Astrocyte (in vitro differentiated cells and primary cell): ENCODE data around the gene TBC1D16. TPM values are rescaled to one million over a fixed set of nuclear protein-coding genes. Genes with fewer than 3 reads are reported as not detected.

Source experiments
- DNase-seq: peaks from one replicate; pipeline ENCODE4 v3.0.0-alpha.2; 2010; ENCODE audit warnings: low read depth
- FAIRE-seq: peaks from 2 replicates; lab custom pipeline; 2011; peaks lifted over from hg19 to GRCh38; lab: Jason Lieb, UNC
- H2AFZ ChIP-seq: 2 replicates; pipeline ENCODE4 v1.6.0; 2012; ENCODE audit warnings: low read depth, low read length, inconsistent platforms
- H3K27ac ChIP-seq: 2 replicates; pipeline ENCODE4 v1.5.1; 2011; ENCODE audit warnings: low read depth, low read length, inconsistent platforms
- H3K27me3 ChIP-seq: 2 replicates; pipeline ENCODE4 v1.6.0; 2011; ENCODE audit warnings: low read length, inconsistent platforms; ENCODE audit not compliant: insufficient read depth
- H3K36me3 ChIP-seq: 2 replicates; pipeline ENCODE4 v1.5.1; 2011; ENCODE audit warnings: low read length, inconsistent platforms; ENCODE audit not compliant: insufficient read depth
- H3K4me1 ChIP-seq: 2 replicates; pipeline ENCODE4 v1.5.1; 2011; ENCODE audit warnings: low read length, inconsistent platforms; ENCODE audit not compliant: insufficient read depth
- H3K4me2 ChIP-seq: 2 replicates; pipeline ENCODE4 v1.6.0; 2012; ENCODE audit warnings: low read length, inconsistent platforms
- H3K4me3 ChIP-seq: 2 replicates; pipeline ENCODE4 v1.5.1; 2011; ENCODE audit warnings: low read depth, mild to moderate bottlenecking, low read length, inconsistent platforms; ENCODE audit not compliant: insufficient read depth
- H3K79me2 ChIP-seq: 2 replicates; pipeline ENCODE4 v1.6.0; 2012; ENCODE audit warnings: mild to moderate bottlenecking, low read length, inconsistent platforms; ENCODE audit not compliant: insufficient read depth
- H3K9ac ChIP-seq: 2 replicates; pipeline ENCODE4 v1.6.0; 2012; ENCODE audit warnings: mild to moderate bottlenecking, low read length, inconsistent platforms
- H3K9me3 ChIP-seq: 2 replicates; pipeline ENCODE4 v1.5.1; 2012; ENCODE audit warnings: low read depth, mild to moderate bottlenecking, low read length, inconsistent platforms; ENCODE audit not compliant: insufficient read depth
- H4K20me1 ChIP-seq: 2 replicates; pipeline ENCODE4 v1.6.0; 2012; ENCODE audit warnings: low read length, inconsistent platforms; ENCODE audit not compliant: insufficient read depth
- H3K27ac Mint-ChIP-seq: one replicate; pipeline ENCODE4 v1.8.0; 2021; ENCODE audit warnings: mild to moderate bottlenecking, mixed read lengths; ENCODE audit not compliant: unreplicated experiment
- H3K27me3 Mint-ChIP-seq: one replicate; pipeline ENCODE4 v1.8.0; 2021; ENCODE audit warnings: low read depth, mixed read lengths; ENCODE audit not compliant: unreplicated experiment
- H3K36me3 Mint-ChIP-seq: one replicate; pipeline ENCODE4 v1.8.0; 2021; ENCODE audit warnings: low read depth, mixed read lengths; ENCODE audit not compliant: unreplicated experiment
- H3K4me1 Mint-ChIP-seq: one replicate; pipeline ENCODE4 v1.8.0; 2021; ENCODE audit warnings: low read depth, mixed read lengths; ENCODE audit not compliant: unreplicated experiment
- H3K4me3 Mint-ChIP-seq: one replicate; pipeline ENCODE4 v1.8.0; 2021; ENCODE audit warnings: mild to moderate bottlenecking, moderate library complexity, mixed read lengths; ENCODE audit not compliant: unreplicated experiment
- H3K9me3 Mint-ChIP-seq: one replicate; pipeline ENCODE4 v1.8.0; 2021; ENCODE audit warnings: mild to moderate bottlenecking, mixed read lengths; ENCODE audit not compliant: unreplicated experiment
- CTCF ChIP-seq: IDR thresholded peaks from 2 replicates; pipeline ENCODE4 v1.5.1; 2011; ENCODE audit warnings: low read depth, mild to moderate bottlenecking, inconsistent platforms, low read length, moderate library complexity; ENCODE audit not compliant: insufficient read depth
- EZH2 ChIP-seq: IDR thresholded peaks from 2 replicates; pipeline ENCODE4 v1.6.1; 2012; ENCODE audit warnings: mild to moderate bottlenecking, low read length, inconsistent platforms; ENCODE audit not compliant: insufficient read depth
- total RNA-seq: library from RNA; stranded (reverse); gene quantifications from 2 replicates; pipeline ENCODE4 v1.2.1, GENCODE V29; 2021

Gene TBC1D16
- total RNA-seq, 1 donor from 2014 or later: 37.6 TPM

- no peak for FAIRE-seq
- no peak overlapping the region for H3K4me2 ChIP-seq
- no peaks in the 10 kb centered on the region for H3K9me3 Mint-ChIP-seq
- no peak overlapping the region for H3K27ac Mint-ChIP-seq
- H3K36me3 ChIP-seq: no peaks in the 10 kb centered on the region
- no peaks in the 10 kb centered on the region for H3K9me3 ChIP-seq
- no peak overlapping the region for H3K27ac ChIP-seq
- peaks cover 7% of the 10 kb centered on the region for H3K4me1 Mint-ChIP-seq
- H4K20me1 ChIP-seq: peaks cover 5% of the 10 kb centered on the region
- no peak for DNase-seq
- TF ChIP-seq CTCF (no peak), EZH2 (no peak)
- no peak overlapping the region for H3K4me3 Mint-ChIP-seq
- peaks cover 16% of the 10 kb centered on the region for H3K27me3 ChIP-seq
- no peak overlapping the region for H3K9ac ChIP-seq
- no peaks in the 10 kb centered on the region for H3K36me3 Mint-ChIP-seq
- peaks cover 50% of the 10 kb centered on the region for H3K27me3 Mint-ChIP-seq
- H3K79me2 ChIP-seq: no peaks in the 10 kb centered on the region
- H2AFZ ChIP-seq: no peak overlapping the region
- H3K4me1 ChIP-seq: no peaks in the 10 kb centered on the region
- no peak overlapping the region for H3K4me3 ChIP-seq
These were observed 119.2 kb downstream of the TBC1D16 start for GRCh38 chr17:79916506-79916905.

GRCh38 chr17:79915850-79916430 is 119.7 kb downstream of the TBC1D16 start:
- Mint-ChIP-seq H3K27me3 (peaks cover 53% of the 10 kb centered on the region), H3K27ac (no peak overlapping the region), H3K4me3 (no peak overlapping the region), H3K36me3 (no peaks in the 10 kb centered on the region), H3K4me1 (peaks cover 7% of the 10 kb centered on the region), H3K9me3 (no peaks in the 10 kb centered on the region)
- Histone ChIP-seq H3K9ac (no peak overlapping the region), H3K79me2 (no peaks in the 10 kb centered on the region), H3K27ac (no peak overlapping the region), H3K27me3 (peaks cover 12% of the 10 kb centered on the region), H3K4me1 (no peaks in the 10 kb centered on the region), H3K4me3 (no peak overlapping the region), H3K4me2 (no peak overlapping the region), H4K20me1 (peaks cover 5% of the 10 kb centered on the region), H2AFZ (no peak overlapping the region), H3K9me3 (no peaks in the 10 kb centered on the region), H3K36me3 (no peaks in the 10 kb centered on the region)
- FAIRE-seq: no peak
- no peak for DNase-seq
- TF ChIP-seq CTCF (no peak), EZH2 (no peak)
